GM18867 (cell line): Measurements from ENCODE around the gene CTAG2.
"Not testable (repeated sequence)": the region's sequence is repeated elsewhere in the genome, so short reads cannot be mapped to it uniquely, and the experiment has no call there.

Source experiments
- ATAC-seq: cut with Tn5 transposase; IDR thresholded peaks from one replicate; pipeline ENCODE4 v1.9.1; 2021; ENCODE audit warnings: mild to moderate bottlenecking, moderate library complexity; ENCODE audit not compliant: unreplicated experiment

Gene CTAG2

GRCh38 chrX:154649503-154650220, 3.7 kb downstream of the CTAG2 start:
- ATAC-seq = no peak

GRCh38 chrX:154648931-154649330, 4.4 kb downstream of the CTAG2 start:
- no peak for ATAC-seq

- ATAC-seq = not testable (repeated sequence)
Measured at GRCh38 chrX:154645745-154646378, 7.5 kb downstream of the CTAG2 start.

GRCh38 chrX:154643708-154644107, 9.7 kb downstream of the CTAG2 start:
- not testable (repeated sequence) for ATAC-seq

- ATAC-seq = not testable (repeated sequence)
Measured at GRCh38 chrX:154641740-154642139, 11.6 kb downstream of the CTAG2 start.

- ATAC-seq = not testable (repeated sequence)
Measured at GRCh38 chrX:154633661-154634060, 19.7 kb downstream of the CTAG2 start.

GRCh38 chrX:154630949-154631348, 22.4 kb downstream of the CTAG2 start:
- not testable (repeated sequence) for ATAC-seq

- peak; percentile 57 for ATAC-seq
Measured at GRCh38 chrX:154628960-154629359, 24.4 kb downstream of the CTAG2 start.

GRCh38 chrX:154620767-154621414, 32.5 kb downstream of the CTAG2 start:
- not testable (repeated sequence) for ATAC-seq

- not testable (repeated sequence) for ATAC-seq
Measured at GRCh38 chrX:154619182-154619581, 34.2 kb downstream of the CTAG2 start, which contains the start of gene CTAG1B. TSS of gene CTAG1B (minus strand) at chrX:154619282. CDS start at chrX:154619218, 64 bp downstream.

- ATAC-seq = not testable (repeated sequence)
Measured at GRCh38 chrX:154613586-154613985, 39.8 kb downstream of the CTAG2 start.

- ATAC-seq = not testable (repeated sequence)
Measured at GRCh38 chrX:154611146-154611545, 42.2 kb downstream of the CTAG2 start.

- ATAC-seq = not testable (repeated sequence)
Measured at GRCh38 chrX:154608823-154609222, 44.6 kb downstream of the CTAG2 start.

GRCh38 chrX:154607976-154608375, 45.4 kb downstream of the CTAG2 start:
- ATAC-seq = not testable (repeated sequence)

- no peak for ATAC-seq
Measured at GRCh38 chrX:154607370-154607769, 46.0 kb downstream of the CTAG2 start.

- no peak for ATAC-seq
Measured at GRCh38 chrX:154605566-154605965, 47.8 kb downstream of the CTAG2 start.

GRCh38 chrX:154603438-154604430, 49.6 kb downstream of the CTAG2 start:
- ATAC-seq = no peak

- no peak for ATAC-seq
Measured at GRCh38 chrX:154602766-154603437, 50.5 kb downstream of the CTAG2 start.

- no peak for ATAC-seq
Measured at GRCh38 chrX:154602226-154602625, 51.2 kb downstream of the CTAG2 start.
